HuH-7 (cell line): ENCODE results near the gene SUGP1.
"Not testable (repeated sequence)": the region's sequence is repeated elsewhere in the genome, so short reads cannot be mapped to it uniquely, and the experiment has no call there.

Experiments
- DNase-seq: peaks from one replicate; pipeline ENCODE4 v3.0.0; 2011; ENCODE audit warnings: low spot score

The SUGP1 gene

DNA sequence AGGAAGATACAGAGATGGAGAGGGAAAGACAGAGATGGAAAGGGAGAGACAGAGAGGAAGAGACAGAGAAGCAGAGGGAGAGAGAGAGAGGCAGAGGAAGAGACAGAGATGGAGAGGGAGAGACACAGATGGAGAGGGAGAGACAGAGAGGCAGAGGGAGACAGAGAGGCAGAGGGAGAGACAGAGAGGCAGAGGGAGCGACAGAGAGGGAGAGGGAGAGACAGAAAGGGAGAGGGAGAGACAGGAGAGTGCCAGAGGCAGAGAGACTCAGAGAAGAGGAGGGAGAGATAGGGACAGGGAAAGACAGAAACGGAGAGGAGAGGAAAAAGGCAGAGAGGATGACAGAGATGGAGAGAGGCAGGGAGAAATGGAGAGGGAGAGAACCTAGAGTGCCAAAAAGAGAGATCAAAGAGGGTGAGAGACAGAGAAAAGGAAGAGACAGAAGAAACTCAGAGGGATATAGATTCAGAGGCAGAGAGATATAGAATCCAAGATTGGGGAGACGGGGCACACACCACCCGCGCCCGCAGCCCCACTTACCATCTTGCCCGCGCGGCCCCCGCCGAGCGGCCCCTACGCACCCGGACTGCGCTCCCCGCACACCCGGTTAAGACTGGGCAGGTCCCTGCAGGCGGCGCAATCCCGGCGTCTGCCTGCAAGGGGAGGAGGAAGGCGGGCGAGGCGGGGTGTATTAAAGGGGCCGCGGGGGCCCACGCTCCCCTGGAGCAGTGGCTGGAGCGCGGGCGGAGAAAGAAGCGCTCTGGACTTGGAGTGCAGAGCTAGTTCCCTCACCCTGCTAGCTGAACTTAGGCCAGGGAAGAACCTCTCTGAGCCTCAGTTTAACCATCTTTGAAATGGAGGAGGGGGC lies 57.9 kb downstream of the SUGP1 start:
- no peak for DNase-seq

DNA sequence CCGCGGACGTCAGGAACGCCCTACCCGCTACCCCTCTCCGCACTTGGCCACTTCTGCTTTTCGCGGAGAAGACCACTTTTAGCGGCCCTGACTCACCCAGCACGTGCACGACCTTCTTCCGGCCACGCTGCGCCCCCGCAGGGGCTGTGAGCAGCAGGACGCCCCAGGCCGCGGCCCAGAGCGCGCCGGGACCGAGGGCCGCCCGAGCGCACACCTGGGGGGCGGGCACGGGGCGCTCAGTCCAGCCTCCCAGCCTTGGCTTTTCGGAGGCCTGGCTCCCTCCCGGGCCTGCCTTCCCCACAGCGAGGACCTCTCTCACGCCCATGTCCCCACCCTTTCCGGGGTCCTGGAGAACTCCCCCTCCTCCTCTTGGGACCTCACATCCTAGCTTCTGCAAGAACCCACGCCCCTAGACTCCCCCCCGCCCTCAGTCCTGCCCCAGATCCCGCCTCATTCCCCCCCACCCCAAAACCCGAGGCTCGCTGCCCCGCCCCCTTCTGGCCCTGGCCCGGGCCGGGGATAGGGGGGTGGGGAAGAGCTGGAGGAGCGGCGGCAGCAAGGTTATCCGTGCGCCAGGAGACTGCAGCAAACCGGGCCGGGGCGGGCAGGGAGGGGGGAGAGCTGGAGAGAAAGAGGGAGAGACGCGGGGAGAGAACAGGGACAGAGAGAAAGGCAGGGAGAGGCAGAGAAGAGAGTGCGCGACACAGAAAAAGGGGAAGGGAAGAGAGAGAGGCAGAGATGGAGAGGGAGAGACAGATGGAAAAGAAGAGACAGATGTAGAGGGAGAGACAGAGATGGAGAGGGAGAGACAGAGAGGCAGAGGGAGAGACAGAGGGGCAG lies 58.7 kb downstream of the SUGP1 start:
- DNase-seq: no peak

DNA sequence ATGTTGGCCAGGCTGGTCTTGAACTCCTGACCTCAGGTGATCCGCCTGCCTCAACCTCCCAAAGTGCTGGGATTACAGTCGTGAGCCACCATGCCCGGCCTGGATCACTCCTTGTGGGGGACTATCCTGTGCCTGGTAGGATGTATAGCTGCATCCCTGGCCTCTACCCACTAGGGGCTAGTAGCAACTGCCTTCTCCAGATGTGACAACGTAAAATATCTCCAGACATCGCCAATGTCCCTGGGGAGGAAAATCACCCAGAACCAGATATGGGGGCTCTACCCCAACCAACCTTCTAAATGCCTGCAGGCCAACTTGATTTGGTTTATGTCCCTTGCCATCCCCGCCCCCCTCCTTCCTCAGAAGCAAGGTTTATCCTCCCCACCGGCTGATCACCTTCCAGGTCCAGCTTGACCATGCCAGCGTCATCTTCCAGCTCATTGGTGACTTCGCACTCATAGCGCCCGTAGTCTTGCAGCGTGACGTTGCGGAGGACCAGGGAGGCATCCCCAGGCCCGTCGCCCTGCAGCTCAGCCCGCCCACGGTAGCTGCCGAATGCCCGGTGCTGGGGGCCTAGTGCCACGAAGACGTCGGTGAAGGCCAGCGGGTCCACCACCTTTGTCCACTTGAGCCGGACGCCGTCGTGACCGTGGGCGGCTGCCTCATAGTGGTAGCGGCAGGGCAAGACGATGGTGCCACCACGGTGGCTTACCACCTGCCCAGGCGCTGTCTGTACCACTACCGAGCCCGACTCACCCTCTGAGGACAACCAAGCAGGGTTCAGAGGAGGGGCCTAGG lies 59.7 kb downstream of the SUGP1 start:
- DNase-seq: no peak

DNA sequence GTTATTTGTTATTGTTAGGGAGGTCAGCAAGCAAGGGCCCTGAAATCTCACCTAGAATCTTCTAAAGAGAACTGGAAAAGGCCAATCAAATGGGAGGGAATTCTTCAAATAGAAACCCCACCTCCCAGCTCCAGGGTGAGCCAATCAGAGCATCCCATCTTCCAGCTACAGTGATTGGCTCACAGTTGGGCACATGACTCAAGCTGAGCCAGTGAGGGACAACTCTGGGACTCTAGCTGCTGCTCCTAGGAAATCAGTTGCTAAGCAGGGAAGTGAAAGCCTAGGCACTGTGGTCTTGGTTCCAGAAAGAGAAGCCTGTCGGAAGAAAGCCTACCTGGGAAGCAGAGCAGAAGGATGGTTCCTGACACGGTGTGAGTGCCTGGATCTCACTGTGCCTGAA lies 60.6 kb downstream of the SUGP1 start:
- DNase-seq: peak; percentile 86

DNA sequence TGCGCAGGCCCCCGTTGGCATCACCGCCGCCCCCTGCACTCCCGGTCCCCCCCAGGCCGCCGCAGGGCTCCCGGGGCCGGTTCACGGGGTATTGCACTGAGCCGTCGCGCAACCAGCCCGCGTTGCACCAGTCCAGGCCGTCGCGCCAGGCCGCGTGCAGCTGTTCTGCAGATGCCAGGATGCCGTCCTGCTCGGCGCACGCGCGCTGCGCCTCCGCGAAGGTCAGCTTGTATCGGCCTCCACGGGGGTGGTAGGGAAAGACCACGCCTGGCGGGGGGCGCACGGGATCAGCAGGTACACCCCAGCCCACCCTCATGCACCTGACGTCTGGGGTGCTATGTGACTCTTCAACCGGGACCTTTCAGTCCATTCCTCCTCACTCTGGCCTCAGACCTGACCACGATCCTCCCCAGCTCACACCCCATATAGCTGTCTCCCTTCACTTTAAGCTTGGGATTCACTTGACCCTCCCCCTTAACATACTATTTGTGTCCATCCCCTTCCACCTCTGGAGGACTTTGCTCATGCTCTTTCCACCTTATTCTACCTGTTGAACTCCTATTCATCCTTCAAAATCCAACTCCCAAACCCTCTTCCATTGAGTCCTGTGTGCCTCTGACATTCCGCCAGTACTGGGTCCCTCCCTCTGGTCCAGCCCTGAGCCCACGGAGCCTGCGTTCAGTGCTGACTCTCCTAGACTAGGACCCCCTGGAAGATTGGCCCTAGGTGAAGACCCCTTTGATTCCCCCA lies 61.5 kb downstream of the SUGP1 start:
- no peak for DNase-seq

DNA sequence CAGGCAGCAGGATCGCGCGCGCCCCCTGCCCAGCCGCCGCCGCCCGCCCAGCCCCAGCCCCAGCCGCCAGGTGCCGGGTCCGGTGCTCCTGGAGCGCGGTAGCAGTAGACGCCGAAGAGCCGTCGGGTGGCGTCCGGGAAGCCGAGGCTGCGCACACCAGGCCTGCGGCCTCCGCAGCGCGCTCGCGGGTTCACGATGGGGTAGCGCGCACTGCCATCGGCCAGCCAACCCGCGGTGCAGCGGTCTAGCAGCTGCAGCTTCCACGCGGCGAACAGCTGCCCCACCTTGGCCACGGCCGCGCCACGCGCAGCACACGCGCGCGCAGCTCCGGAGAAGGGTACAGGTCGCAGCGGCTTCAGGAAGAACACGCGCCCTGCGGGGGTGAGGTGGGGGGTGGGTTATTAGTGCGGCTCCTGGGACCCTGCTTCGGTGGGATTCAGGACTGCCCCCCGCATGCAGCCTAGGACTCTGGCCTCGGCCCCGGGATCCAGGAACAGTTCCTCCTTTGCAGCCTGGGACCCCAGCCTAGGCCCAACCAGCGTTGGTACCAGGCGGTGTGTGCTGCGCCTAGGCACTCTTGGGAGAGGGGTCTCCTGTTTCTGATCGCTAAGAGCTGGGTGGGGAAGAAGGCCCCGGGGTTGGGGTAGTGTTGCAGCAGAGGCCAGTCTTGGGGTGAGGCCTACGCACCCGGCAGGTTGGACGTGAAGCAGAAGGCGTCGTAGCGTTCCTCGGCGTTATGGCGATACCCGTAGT lies 62.3 kb downstream of the SUGP1 start:
- no peak for DNase-seq

DNA sequence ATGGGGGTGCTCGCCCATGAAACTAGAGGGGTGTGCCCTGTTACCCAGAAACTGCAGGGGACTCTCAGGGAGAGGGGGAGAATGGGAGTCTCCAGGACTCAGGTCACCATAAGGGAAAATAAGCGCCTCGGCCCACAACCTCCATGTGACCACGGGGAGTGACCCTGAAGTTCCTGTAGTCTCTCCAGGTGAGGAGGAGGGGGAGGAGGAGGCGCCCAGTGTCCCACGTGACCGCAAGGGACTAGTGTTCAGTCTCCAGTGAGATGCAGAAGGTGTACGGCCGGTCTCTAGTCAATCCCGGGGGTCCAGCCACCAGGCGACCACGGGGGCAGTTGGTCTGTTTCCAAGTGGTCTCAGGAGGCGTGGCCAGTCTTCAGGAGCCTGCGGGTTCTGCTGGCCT lies 63.2 kb downstream of the SUGP1 start:
- no peak for DNase-seq

DNA sequence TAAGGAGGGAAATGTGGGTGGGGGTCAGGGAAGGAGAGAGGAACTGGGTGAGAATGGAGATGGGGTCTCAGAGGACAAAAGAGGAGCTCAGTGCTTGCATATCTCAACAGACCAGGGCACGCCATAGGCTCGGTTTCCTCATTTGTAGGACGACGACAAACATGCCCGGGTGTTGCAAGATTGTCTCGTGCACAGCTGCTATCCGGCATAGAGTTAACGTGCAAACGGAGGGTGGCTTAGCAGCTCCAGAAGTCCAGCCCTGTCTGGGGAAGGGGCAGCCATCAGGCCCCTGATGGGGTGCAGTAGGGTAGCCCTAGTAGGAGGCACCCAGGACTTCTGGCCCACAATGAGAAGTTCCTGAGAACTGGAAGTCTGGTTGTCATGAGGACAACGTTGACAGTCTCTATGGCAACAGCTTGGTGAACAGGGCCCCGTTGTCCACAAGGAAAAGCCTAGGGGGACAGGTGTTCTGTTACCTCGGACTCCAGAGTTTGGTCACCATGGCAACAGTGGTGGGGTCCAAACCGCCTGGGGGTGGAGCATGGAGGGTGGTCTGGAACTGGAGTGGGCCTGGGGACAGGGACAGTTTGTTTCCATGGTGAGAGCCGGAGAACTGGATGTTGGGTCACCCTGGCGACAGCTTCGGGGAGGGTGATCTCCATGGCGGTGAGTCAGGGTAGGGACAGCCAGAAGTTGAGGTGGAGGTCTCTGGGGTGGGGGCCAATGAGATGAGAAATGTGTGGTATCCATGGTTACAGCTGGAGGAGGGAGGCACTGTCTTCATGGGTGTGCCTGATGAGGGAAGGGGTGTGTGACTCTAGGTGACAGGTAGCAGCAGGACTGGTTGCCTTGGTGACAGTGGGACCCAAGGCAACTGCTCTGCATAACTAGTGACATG lies 64.0 kb downstream of the SUGP1 start:
- DNase-seq: peak; percentile 71

DNA sequence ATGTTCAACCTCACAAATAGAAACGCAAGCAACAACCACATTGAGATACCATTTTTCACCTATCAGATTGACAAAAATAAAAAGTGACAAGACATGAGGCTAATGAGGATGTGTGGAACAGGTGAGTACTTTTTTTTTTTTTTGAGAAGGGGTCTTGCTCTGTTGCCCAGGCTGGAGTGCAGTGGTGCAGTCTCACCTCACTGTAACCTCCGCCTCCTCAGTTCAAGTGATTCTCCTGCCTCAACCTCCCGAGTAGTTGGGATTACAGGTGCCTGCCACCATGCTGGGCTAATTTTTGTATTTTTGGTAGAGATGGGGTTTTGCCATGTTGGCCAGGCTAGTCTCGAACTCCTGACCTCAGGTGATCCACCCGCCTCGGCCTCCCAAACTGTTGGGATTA lies 66.9 kb downstream of the SUGP1 start:
- DNase-seq: not testable (repeated sequence)

DNA sequence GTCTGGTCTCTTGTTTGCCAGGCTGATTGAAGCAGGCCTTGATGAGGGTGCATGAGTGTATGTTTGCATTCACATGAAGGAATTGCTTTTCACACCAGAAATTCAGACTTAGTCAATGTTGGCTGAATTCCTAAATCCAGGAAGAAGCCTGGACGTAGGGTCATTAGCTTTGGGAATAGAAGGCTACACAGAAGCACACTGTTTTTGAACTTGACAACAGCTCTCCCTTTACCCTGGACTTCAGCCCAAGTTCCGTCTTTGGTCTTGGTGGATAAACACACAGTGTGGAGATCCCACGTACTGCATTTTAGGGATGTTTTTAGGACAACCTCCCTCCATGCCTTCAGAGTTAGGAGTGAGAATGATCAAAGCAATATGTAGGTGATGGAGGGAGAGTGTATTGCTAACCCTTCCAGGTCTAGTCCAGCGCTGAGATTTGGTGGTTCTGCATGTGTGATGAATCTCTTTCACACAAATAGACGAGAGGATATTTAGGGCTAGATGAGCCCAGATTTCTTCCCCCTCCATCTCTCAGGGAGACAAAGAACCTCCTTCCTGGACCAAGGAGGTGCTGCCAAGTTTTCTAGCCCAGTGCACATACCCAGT lies 70.0 kb downstream of the SUGP1 start:
- no peak for DNase-seq

DNA sequence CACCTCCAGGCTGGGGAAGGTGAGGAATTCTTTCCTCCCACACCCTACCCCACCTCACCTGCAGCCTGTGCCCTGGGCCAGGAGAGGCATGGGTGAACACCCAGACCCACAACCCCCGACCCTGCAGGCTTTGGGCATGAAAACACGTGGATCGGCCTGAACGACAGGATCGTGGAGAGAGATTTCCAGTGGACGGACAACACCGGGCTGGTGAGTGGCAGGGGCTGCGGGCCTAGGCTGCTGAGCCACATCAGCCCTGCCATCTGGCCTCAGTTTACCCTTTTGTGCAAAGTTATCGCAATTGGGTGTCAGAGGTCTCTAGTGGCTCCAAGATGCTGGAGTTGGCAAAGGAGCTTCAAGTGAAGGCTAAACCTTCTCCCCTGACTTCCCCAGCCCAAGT lies 79.8 kb downstream of the SUGP1 start:
- DNase-seq: no peak

DNA sequence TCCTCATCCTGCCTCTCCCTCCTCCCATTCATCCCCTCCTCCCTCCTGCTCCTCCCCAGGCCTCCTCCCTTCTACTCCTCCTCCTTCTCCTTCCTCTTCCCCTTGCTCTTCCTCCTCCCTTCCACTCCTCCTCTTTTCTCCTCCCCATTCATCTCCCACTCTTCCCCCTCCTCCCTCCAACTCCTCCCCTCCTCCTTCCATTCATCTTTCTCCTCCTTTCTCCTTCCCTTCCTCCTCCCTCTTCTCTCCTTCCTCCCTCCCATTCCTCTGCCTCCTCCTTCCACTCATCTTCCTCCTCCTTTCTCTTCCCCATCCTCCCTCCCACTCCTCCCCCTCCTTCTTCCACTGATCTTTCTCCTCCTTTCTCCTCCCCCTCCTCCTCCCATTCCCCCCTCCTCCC lies 80.6 kb downstream of the SUGP1 start:
- no peak for DNase-seq

DNA sequence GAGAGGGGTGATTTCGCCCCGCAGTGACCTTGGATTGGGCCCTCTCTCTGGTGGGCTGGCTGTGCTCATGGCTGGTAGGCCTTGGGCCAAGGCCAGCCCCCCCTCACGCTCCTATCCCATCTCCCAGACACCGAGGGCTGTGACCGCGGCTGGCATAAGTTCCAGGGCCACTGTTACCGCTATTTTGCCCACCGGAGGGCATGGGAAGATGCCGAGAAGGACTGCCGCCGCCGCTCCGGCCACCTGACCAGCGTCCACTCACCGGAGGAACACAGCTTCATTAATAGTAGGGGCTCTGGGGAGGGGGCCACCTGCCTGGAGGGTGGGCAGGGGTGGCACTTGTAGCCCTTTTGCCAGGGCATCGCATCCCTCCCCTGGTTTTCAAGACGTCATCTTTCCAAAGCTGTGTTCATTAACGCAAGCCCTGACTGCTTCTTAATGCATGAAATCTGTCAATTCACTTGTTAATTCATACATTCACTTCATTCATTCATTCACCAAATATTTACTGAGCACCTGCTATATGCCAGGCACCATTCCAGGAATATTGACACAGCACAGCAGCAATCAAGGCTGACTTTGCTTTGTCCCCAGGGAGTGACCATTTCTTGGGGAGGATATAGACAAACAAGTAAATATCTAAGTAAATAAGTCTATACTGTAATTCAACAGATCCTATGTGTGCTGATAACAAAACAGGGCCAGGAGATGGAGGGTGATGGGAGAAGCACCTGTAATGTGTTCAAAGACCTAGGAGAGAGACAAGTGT lies 82.0 kb downstream of the SUGP1 start:
- no peak for DNase-seq

DNA sequence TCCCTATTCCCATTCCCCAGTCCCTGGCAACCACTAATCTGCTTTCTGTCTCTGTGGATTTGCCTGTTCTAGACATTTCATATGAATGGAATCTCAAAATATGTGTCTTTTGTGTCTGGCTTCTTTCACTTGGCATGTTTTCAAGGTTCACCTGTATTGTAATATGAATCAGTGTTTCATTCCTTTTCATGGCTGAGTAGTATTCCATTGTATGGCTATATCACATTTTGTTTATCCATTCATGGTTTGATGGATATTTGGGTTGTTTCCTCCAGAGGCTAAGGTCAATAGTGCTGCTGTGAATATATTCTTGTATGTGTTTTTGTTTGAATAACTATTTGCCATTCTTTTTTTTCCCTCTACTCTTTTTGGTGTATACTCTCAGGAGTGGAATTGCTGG lies 84.1 kb downstream of the SUGP1 start:
- DNase-seq: no peak

DNA sequence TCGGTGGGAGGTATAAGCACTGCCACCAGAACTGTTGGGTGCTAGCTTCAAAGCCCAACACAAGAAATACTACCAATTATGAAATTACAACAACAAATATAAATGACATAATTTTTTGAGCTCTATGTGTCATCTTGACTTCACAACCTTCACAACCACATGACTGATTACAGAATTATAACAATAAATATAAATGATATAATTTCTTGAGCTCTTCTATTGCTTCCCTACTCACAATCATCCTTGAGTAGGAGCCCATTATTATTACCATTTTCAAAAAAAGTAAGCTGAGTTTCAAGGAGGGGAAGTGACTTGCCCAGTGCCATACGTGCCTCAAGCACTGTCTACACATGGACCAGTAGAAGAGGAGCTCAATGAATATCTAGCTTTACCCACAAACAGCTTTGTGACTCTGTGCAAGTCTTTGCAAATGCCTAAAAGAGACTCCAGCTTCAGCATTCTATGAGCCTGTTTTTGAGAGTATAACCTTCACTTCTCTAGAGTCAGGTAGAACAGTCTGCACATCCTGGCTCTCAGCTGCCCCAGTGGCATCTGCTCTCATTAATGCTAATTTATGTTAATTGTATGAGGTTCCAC lies 86.0 kb downstream of the SUGP1 start:
- DNase-seq: no peak

DNA sequence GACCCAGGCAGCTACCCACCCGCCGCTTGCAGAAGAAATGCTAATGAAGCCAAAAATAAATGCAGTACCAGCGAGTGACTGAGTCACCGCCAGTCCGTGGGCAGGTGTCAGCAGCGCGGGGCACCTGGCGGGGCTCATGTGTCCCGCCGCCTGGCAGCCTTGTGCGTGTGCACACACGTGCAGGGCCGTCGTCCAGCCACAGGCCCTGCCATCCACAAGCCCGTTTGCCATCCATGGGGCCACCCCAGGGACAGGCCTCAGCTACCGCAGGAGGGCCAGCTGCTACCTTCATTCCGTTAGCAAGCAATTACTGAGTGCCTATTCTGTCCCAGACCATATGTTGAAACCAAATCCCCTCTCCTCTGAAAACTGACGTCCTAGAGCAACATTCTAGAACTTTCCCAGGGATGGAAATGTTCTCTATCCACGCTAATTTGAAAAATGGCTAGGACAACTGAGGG lies 88.0 kb downstream of the SUGP1 start:
- DNase-seq: no peak

DNA sequence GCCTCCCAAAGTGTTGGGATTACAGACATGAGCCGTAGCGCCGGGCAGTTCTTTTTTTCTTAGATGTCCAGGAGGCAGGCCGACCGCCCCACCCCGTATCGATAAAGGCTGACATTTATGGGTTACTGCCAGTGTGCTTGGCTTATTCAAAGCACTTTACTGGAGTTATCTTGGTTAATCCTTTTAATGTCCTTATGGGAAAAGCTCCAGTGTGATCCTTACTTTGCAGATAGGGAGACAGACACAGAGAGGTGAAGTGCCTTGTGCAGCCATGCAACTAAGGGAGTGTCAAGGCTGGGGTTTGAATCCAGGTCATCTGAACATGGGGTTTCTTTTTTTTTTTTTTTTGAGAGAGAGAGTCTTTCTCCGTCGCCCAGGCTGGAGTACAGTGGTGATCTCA lies 89.3 kb downstream of the SUGP1 start:
- DNase-seq: no peak

DNA sequence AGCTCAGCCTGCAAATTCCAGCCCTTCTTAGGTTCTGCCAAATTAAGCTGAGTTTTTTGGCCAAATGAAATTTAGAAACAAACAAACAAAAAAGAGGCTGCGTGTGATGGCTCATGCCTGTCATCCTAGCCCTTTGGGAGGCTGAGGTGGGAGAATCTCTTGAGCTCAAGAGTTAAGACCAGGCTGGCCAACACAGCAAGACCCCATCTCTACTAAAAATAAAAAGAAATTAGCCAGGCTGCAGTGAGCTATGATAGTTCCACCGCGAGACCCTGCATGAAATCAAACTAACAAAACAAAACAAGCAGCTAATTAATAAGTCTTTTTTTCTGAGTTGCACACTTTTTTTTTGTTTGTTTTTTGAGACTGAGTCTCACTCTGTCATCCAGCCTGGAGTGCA lies 90.6 kb downstream of the SUGP1 start:
- no peak for DNase-seq
